ENCODE results near the gene MLLT11. TPM values are rescaled to one million over a fixed set of nuclear protein-coding genes. Genes with fewer than 3 reads are reported as not detected.

MLLT11 gene, protein sequence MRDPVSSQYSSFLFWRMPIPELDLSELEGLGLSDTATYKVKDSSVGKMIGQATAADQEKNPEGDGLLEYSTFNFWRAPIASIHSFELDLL
- total RNA-seq: 1 to 10 TPM in 3 of 4 donors, not detected in 1; 1.2 to 3.2 (median 1.3) TPM

DNA sequence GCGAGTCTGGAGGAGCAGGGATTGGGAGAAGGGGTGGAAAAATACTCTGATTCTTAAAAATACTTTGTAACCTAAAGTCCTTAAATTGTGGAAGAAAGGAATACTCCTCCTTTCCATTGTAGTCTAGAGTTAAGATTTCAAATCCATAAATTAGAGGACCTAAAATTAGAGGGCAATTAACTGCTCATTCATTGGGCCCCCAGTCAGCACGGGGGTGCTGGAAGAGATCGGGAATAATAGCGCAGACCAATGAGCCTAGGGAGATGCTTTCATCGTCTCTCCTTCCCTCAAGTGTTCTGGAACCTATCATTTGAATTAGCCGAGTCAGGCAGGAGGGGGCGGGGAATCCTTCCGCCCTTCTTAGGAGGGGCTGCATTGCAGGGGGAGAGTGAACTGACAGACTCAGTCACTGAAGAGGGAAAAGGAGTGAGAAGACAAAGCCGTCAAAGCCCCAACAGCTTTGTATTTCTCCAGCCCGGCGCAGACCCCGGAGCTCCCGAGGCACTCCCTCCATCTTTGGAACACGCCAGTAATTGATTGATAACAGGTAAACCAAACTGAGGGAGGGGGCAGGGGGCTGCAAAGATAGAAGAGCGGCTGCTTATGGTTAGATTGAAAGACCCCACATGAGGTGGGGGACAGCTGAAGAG lies at the start of gene MLLT11:
TSS of gene MLLT11 (plus strand) at position 391 of the 650 bp plus-strand sequence. CDS start 6,828 bp downstream, outside the sequence.
- peak; percentile 35 for DNase-seq
- TF ChIP-seq POLR2AphosphoS5 (IDR thresholded peaks at IDR 0.05): peak; percentile 59 to 86 (median 69)
- TF ChIP-seq, protein P1, sequence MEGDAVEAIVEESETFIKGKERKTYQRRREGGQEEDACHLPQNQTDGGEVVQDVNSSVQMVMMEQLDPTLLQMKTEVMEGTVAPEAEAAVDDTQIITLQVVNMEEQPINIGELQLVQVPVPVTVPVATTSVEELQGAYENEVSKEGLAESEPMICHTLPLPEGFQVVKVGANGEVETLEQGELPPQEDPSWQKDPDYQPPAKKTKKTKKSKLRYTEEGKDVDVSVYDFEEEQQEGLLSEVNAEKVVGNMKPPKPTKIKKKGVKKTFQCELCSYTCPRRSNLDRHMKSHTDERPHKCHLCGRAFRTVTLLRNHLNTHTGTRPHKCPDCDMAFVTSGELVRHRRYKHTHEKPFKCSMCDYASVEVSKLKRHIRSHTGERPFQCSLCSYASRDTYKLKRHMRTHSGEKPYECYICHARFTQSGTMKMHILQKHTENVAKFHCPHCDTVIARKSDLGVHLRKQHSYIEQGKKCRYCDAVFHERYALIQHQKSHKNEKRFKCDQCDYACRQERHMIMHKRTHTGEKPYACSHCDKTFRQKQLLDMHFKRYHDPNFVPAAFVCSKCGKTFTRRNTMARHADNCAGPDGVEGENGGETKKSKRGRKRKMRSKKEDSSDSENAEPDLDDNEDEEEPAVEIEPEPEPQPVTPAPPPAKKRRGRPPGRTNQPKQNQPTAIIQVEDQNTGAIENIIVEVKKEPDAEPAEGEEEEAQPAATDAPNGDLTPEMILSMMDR (IDR thresholded peaks at IDR 0.05): no peak
- no peak for TF ChIP-seq POLR2A (IDR thresholded peaks at IDR 0.05)
- H3K27ac ChIP-seq: peak within 1 kb of the TSS; percentile 94 to 96 (median 96)
- H3K4me3 ChIP-seq: peak within 1 kb of the TSS; percentile 66 to 92 (median 84)
- no peaks in the 10 kb centered on the region for H3K27me3 ChIP-seq
- peaks cover 0 to 6% (median under 1%) of the 10 kb centered on the region in 4 donors for H3K36me3 ChIP-seq
- intact Hi-C loops (cut with DNase I; ENCODE audit: low total_unique reads): no loop called here
- peaks cover 27 to 47% (median 37%) of the 10 kb centered on the region in 4 donors for H3K4me1 ChIP-seq
- in situ Hi-C loops (cut with MboI; ENCODE audit: low pct_ligation_motif_present in 1 of 4, low pct_unique_long_range_greater_than_20kb in 1 of 4, low sequenced_read_pairs in 3 of 4): no loop called here
- no peaks in the 10 kb centered on the region for H3K9me3 ChIP-seq
- WGBS, 2 donors (ENCODE audit: low coverage in 1 of 2): 0 to 3% methylated on average over 8 to 15 of the region's 15 CpGs

DNA sequence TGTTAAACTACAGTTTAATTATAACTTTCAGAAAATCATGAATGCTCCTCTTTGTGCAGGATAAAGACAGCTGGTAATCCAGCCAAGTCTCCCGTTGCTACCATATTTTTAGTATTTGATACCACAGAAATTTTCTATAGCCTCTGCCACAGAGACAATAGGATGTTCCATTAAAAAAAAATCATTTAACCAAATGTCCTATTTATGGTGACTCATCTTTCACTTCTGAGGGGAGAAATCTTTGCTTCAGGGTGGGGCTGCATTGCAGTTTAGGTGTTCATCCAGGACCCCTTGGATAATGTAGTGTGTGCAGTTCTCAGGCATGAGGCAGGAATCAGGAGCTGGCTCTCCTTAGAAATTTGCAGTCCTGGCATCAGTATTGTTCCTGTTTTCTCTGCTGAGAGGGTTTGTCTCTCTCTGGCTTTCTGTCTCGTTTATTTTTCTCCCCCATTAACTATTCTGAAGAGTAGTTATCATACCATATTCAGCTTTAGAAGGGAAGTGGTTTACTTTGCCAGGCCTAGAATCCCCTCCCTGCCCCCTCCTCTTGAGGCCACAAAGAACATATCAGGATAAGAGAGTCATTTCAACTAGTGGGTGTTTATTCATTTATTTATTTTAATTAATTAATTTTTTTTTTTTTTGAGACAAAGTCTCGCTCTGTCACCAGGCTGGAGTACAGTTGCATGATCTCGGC lies 48.9 kb upstream of the MLLT11 start:
- intact Hi-C loops (cut with DNase I; ENCODE audit: low total_unique reads): no loop called here
- TF ChIP-seq POLR2A (IDR thresholded peaks at IDR 0.05) (no peak), EP300 (IDR thresholded peaks at IDR 0.05; ENCODE audit: low read depth) (no peak), POLR2AphosphoS5 (IDR thresholded peaks at IDR 0.05) (no peak)
- TF ChIP-seq, protein P1 (IDR thresholded peaks at IDR 0.05): no peak
- in situ Hi-C loops (cut with MboI; ENCODE audit: low pct_ligation_motif_present in 1 of 4, low pct_unique_long_range_greater_than_20kb in 1 of 4, low sequenced_read_pairs in 3 of 4): loop anchor here in 1 of 4 donors (10.0 kb wide), 1 partner anchor 143 kb away; the partner anchor contains the start of gene TNFAIP8L2
- no peaks in the 10 kb centered on the region for H3K9me3 ChIP-seq
- no peaks in the 10 kb centered on the region for H3K27me3 ChIP-seq
- WGBS, 2 donors (ENCODE audit: low coverage in 1 of 2): 57 to 61% methylated on average over 4 of the region's 4 CpGs
- no peak for DNase-seq
- no peaks in the 10 kb centered on the region for H3K36me3 ChIP-seq
- H3K4me3 ChIP-seq: no peak overlapping the region
- H3K27ac ChIP-seq: peak overlapping the region in 2 of 4 donors; percentile 79 to 80
- peaks cover 30 to 76% (median 45%) of the 10 kb centered on the region in 4 donors for H3K4me1 ChIP-seq

DNA sequence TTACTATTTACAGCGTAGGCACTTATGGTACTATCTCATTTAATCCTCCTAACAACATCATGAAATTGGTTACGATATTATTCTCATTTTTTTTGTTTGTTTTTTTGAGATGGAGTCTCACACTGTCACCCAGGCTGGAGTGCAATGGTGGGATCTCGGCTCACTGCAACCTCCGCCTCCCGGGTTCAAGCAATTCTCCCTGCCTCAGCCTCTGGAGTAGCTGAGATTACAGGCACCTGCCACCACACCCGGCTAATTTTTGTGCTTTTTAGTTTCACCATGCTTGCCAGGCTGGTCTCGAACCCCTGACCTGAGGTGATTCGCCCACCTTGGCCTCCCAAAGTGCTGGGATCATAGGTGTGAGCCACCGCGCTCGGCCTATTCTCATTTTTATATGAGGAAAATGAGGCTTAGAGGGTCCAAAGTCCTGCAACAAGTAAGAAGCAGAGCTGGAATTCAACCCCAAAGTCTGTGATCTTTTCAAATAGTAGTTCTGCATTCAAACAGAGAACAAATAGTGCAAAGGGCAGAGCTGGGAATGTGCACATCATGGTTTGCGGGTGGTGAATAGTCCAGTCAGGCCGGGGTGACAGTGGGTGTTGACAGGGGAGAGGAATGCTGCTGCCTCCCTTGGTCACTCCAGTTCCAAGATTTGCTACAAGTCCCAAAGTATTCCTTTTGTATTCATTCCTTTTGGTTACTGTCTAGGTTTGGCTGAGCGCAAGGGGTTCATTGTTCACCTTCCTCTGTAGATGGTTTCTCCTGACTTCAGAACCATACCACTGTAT lies 47.3 kb upstream of the MLLT11 start:
- DNase-seq: peak; percentile 59
- in situ Hi-C loops (cut with MboI; ENCODE audit: low pct_ligation_motif_present in 1 of 4, low pct_unique_long_range_greater_than_20kb in 1 of 4, low sequenced_read_pairs in 3 of 4) (loop anchor here in 1 of 4 donors (10.0 kb wide), 1 partner anchor 142 kb away; the partner anchor contains the start of gene TNFAIP8L2), intact Hi-C loops (cut with DNase I; ENCODE audit: low total_unique reads) (no loop called here)
- H3K27me3 ChIP-seq: no peaks in the 10 kb centered on the region
- H3K4me1 ChIP-seq: peaks cover 20 to 68% (median 37%) of the 10 kb centered on the region in 4 donors
- no peaks in the 10 kb centered on the region for H3K36me3 ChIP-seq
- TF ChIP-seq POLR2A (IDR thresholded peaks at IDR 0.05): no peak
- TF ChIP-seq EP300 (IDR thresholded peaks at IDR 0.05; ENCODE audit: low read depth): no peak
- peak in 2 of 3 donors; percentile 17 to 31 for TF ChIP-seq POLR2AphosphoS5 (IDR thresholded peaks at IDR 0.05)
- no peak overlapping the region for H3K4me3 ChIP-seq
- H3K27ac ChIP-seq: peak overlapping the region; percentile 65 to 80 (median 77)
- WGBS, 2 donors (ENCODE audit: low coverage in 1 of 2): 64 to 90% methylated on average over 6 to 14 of the region's 14 CpGs
- H3K9me3 ChIP-seq: no peaks in the 10 kb centered on the region

DNA sequence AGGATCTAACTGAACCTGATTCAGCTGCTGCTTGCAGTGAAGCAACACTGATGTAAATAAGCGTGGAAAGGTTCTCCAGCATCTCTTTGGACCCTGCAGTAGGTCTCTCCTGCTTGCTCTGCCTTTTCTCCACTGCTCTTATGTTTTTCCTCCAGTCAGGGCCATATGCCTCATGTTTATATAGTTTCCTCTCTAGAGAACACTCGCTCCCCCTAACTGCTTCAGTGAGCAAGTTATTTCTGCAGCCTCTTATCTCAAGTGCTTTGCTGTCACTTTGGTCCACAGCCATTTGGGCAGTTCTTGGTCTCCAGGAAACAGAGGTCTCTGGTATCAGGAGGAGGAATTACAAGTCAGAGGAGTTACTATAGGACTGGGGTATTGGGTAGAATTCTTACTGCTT lies 46.7 kb upstream of the MLLT11 start:
- Histone ChIP-seq H3K9me3 (no peaks in the 10 kb centered on the region), H3K4me3 (no peak overlapping the region), H3K36me3 (no peaks in the 10 kb centered on the region), H3K27ac (peak overlapping the region; percentile 65 to 80 (median 77)), H3K27me3 (no peaks in the 10 kb centered on the region), H3K4me1 (peaks cover 19 to 65% (median 35%) of the 10 kb centered on the region in 4 donors)
- no peak for DNase-seq
- WGBS, 2 donors (ENCODE audit: low coverage in 1 of 2): 37% methylated on average over 2 of the region's 2 CpGs; no CpG with 5 or more reads in 1 of the 2 donors
- TF ChIP-seq EP300 (IDR thresholded peaks at IDR 0.05; ENCODE audit: low read depth) (no peak), POLR2AphosphoS5 (IDR thresholded peaks at IDR 0.05) (no peak), POLR2A (IDR thresholded peaks at IDR 0.05) (no peak)
- TF ChIP-seq, protein P1 (IDR thresholded peaks at IDR 0.05): no peak
- intact Hi-C loops (cut with DNase I; ENCODE audit: low total_unique reads) (no loop called here), in situ Hi-C loops (cut with MboI; ENCODE audit: low pct_ligation_motif_present in 1 of 4, low pct_unique_long_range_greater_than_20kb in 1 of 4, low sequenced_read_pairs in 3 of 4) (loop anchor here in 1 of 4 donors (10.0 kb wide), 1 partner anchor 141 kb away; the partner anchor contains the start of gene TNFAIP8L2)
